Vagina (tissue), 2 donors: ENCODE measurements around the gene TMTC2.

Experiments used
- POLR2A ChIP-seq, 2 donors: fragments of 450-650 bp; IDR thresholded peaks; one replicate each; pipeline ENCODE4 v1.6.1; 2017; ENCODE audit warnings: antibody characterized with exemption in 2 of 2, mild to moderate bottlenecking in 2 of 2, moderate library complexity in 2 of 2
- POLR2AphosphoS5 ChIP-seq, 2 donors: sonication (generic); formaldehyde crosslinking; IDR thresholded peaks; one replicate each; pipeline ENCODE4 v1.9.0; 2017; ENCODE audit warnings: antibody characterized with exemption in 2 of 2, mild to moderate bottlenecking in 2 of 2, low read depth in 1 of 2; ENCODE audit not compliant: insufficient read depth in 1 of 2

DNA sequence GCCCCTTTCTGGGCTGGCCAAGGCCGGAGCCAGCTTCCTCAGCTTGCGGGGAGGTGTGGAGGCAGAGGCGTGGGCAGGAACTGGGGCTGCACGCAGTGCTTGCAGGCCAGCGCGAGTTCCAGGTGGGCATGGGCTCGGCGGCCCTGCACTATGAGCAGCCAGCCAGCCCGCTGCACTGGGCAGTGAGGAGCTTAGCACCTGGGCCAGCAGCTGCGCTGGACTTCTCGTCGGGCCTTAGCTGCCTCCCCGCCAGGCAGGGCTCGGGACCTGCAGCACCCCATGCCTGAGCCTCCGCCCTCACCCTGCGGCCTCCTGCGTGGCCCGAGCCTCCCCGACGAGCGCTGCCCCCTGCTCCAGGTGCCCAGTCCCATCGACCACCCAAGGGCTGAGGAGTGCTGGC lies 42.0 kb downstream of the TMTC2 start:
- TF ChIP-seq POLR2A (IDR thresholded peaks at IDR 0.05): no peak
- no peak for TF ChIP-seq POLR2AphosphoS5 (IDR thresholded peaks at IDR 0.05; ENCODE audit: insufficient read depth in 1 of 2, low read depth in 1 of 2)
